ENCODE results near the gene ANO7. TPM values are rescaled to one million over a fixed set of nuclear protein-coding genes. Genes with fewer than 3 reads are reported as not detected.

ANO7 gene
- polyA plus RNA-seq, 1 donor from 2014 or later: not detected

- Histone ChIP-seq H3K27me3 (ENCODE audit: insufficient read depth, low read depth, low read length) (no peaks in the 10 kb centered on the region), H3K36me3 (ENCODE audit: insufficient read depth, low read length) (peaks cover 7% of the 10 kb centered on the region), H3F3A (ENCODE audit: insufficient read depth, low read length, poor library complexity, severe bottlenecking) (no peaks in the 10 kb centered on the region), H3K4me2 (ENCODE audit: low read length) (no peak overlapping the region), H3K9ac (ENCODE audit: low read length) (no peak overlapping the region), H3K27ac (ENCODE audit: low read length) (no peak overlapping the region), H3K79me2 (replicated peaks; ENCODE audit: insufficient read depth, low read length) (no peaks in the 10 kb centered on the region), H4K20me1 (ENCODE audit: insufficient read depth) (no peaks in the 10 kb centered on the region), H3K9me3 (ENCODE audit: low read length) (no peaks in the 10 kb centered on the region), H3K4me3 (ENCODE audit: low read length) (no peak overlapping the region), H2AFZ (ENCODE audit: low read depth, low read length) (no peak overlapping the region), H3K9me2 (ENCODE audit: insufficient read depth, low read length) (no peaks in the 10 kb centered on the region)
- TF ChIP-seq RAD21 (conservative IDR thresholded peaks at IDR 0.05) (no peak), EZH2 (IDR thresholded peaks at IDR 0.05; ENCODE audit: borderline replicate concordance, insufficient read depth, low read length, poor library complexity, severe bottlenecking) (no peak), SMC3 (conservative IDR thresholded peaks at IDR 0.05; ENCODE audit: poor library complexity) (no peak), EP300 (conservative IDR thresholded peaks at IDR 0.05; ENCODE audit: poor library complexity, severe bottlenecking) (no peak), REST (IDR thresholded peaks at IDR 0.05; ENCODE audit: borderline replicate concordance) (no peak), TAF1 (IDR thresholded peaks at IDR 0.05; ENCODE audit: low read depth) (no peak), CTCF (IDR thresholded peaks at IDR 0.05; ENCODE audit: poor library complexity, severe bottlenecking) (no peak), POLR2AphosphoS5 (IDR thresholded peaks at IDR 0.05) (no peak)
Observed at GRCh38 chr2:241232736-241233575, 44.5 kb downstream of the ANO7 start.

- no peaks in the 10 kb centered on the region for H3K9me2 ChIP-seq (ENCODE audit: insufficient read depth, low read length)
- H2AFZ ChIP-seq (ENCODE audit: low read depth, low read length): no peak overlapping the region
- no peaks in the 10 kb centered on the region for H4K20me1 ChIP-seq (ENCODE audit: insufficient read depth)
- H3K79me2 ChIP-seq (replicated peaks; ENCODE audit: insufficient read depth, low read length): no peaks in the 10 kb centered on the region
- TF ChIP-seq MXI1 (conservative IDR thresholded peaks at IDR 0.05; ENCODE audit: poor library complexity, severe bottlenecking) (no peak), SMC3 (conservative IDR thresholded peaks at IDR 0.05; ENCODE audit: poor library complexity) (no peak), RAD21 (conservative IDR thresholded peaks at IDR 0.05) (no peak), POLR2AphosphoS5 (IDR thresholded peaks at IDR 0.05) (no peak), EZH2 (IDR thresholded peaks at IDR 0.05; ENCODE audit: borderline replicate concordance, insufficient read depth, low read length, poor library complexity, severe bottlenecking) (no peak)
- no peaks in the 10 kb centered on the region for H3F3A ChIP-seq (ENCODE audit: insufficient read depth, low read length, poor library complexity, severe bottlenecking)
- no peaks in the 10 kb centered on the region for H3K9me3 ChIP-seq (ENCODE audit: low read length)
- H3K27me3 ChIP-seq (ENCODE audit: insufficient read depth, low read depth, low read length): no peaks in the 10 kb centered on the region
- no peak overlapping the region for H3K4me2 ChIP-seq (ENCODE audit: low read length)
- H3K4me3 ChIP-seq (ENCODE audit: low read length): no peak overlapping the region
- no peak overlapping the region for H3K9ac ChIP-seq (ENCODE audit: low read length)
- no peak overlapping the region for H3K27ac ChIP-seq (ENCODE audit: low read length)
- H3K36me3 ChIP-seq (ENCODE audit: insufficient read depth, low read length): no peaks in the 10 kb centered on the region
Observed at GRCh38 chr2:241234066-241234790, 45.8 kb downstream of the ANO7 start.

All from neural cell (in vitro differentiated cells).